ENCODE results near the gene ACTG1.

- TF ChIP-seq CTCF (IDR thresholded peaks at IDR 0.05) (no peak), POLR2A (IDR thresholded peaks at IDR 0.05) (no peak)
These were observed 25.4 kb upstream of the ACTG1 start for GRCh38 chr17:81537856-81538555.

Data from testis (tissue), 2 donors.